Measurements from ENCODE around the gene LRRK2. TPM values are rescaled to one million over a fixed set of nuclear protein-coding genes. Genes with fewer than 3 reads are reported as not detected.

Gene LRRK2
- total RNA-seq, 1 experiment from 2014 or later, result 0.73 TPM

DNA sequence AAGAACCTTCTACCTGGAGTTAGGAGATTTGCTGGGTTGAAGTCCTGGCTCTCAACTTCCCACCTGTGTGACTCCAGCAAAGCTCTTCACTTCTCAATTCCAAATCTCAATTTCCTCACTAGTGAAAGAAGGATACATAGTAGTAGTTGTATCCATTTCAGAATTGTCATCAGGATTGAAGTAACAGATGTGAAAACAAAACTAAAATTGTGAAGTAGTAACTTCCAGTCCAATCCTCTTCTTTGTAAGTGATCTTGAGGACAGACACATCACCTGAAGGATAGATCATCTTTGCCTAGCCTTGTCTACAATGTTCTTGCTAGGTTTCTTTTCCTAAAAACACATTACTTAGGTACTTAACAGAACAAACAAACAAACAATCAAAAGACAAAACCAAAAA is 1.2 kb upstream of the LRRK2 start:
- peaks cover 2% of the 10 kb centered on the region for H3K9me3 Mint-ChIP-seq (ENCODE audit: low read depth, unreplicated experiment)
- H3K27ac Mint-ChIP-seq (ENCODE audit: unreplicated experiment), result no peak overlapping the region
- TF ChIP-seq, protein P1, sequence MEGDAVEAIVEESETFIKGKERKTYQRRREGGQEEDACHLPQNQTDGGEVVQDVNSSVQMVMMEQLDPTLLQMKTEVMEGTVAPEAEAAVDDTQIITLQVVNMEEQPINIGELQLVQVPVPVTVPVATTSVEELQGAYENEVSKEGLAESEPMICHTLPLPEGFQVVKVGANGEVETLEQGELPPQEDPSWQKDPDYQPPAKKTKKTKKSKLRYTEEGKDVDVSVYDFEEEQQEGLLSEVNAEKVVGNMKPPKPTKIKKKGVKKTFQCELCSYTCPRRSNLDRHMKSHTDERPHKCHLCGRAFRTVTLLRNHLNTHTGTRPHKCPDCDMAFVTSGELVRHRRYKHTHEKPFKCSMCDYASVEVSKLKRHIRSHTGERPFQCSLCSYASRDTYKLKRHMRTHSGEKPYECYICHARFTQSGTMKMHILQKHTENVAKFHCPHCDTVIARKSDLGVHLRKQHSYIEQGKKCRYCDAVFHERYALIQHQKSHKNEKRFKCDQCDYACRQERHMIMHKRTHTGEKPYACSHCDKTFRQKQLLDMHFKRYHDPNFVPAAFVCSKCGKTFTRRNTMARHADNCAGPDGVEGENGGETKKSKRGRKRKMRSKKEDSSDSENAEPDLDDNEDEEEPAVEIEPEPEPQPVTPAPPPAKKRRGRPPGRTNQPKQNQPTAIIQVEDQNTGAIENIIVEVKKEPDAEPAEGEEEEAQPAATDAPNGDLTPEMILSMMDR (IDR thresholded peaks at IDR 0.05; ENCODE audit: unreplicated experiment), result no peak
- peaks cover 7% of the 10 kb centered on the region for H3K36me3 Mint-ChIP-seq (ENCODE audit: insufficient read depth, unreplicated experiment)
- H3K4me1 Mint-ChIP-seq (ENCODE audit: low read depth, unreplicated experiment), result peaks cover 24% of the 10 kb centered on the region
- H3K27me3 Mint-ChIP-seq (ENCODE audit: unreplicated experiment), result no peaks in the 10 kb centered on the region
- intact Hi-C loops (cut with micrococcal nuclease; ENCODE audit: unreplicated experiment), result loop anchor here (5.0 kb wide), 1 partner anchor 79 kb away; no protein-coding TSS in a partner anchor
- no peak for DNase-seq
- no peak overlapping the region for H3K4me3 Mint-ChIP-seq (ENCODE audit: low read depth, unreplicated experiment)
- BruUV-seq (replicated peaks), result no TSS peak
- CTCF ChIA-PET, result no interaction called here

GRCh38 chr12:40225337-40225983 is 663 bp downstream of the LRRK2 start:
- TF ChIP-seq, protein P1 (IDR thresholded peaks at IDR 0.05; ENCODE audit: unreplicated experiment), result no peak
- peaks cover 7% of the 10 kb centered on the region for H3K36me3 Mint-ChIP-seq (ENCODE audit: insufficient read depth, unreplicated experiment)

GRCh38 chr12:40225984-40226602 is 1.3 kb downstream of the LRRK2 start:
- CTCF ChIA-PET, result no interaction called here
- H3K27me3 Mint-ChIP-seq (ENCODE audit: unreplicated experiment), result no peaks in the 10 kb centered on the region
- TF ChIP-seq, protein P1 (IDR thresholded peaks at IDR 0.05; ENCODE audit: unreplicated experiment), result no peak
- intact Hi-C loops (cut with micrococcal nuclease; ENCODE audit: unreplicated experiment), result no loop called here
- H3K9me3 Mint-ChIP-seq (ENCODE audit: low read depth, unreplicated experiment), result peaks cover 2% of the 10 kb centered on the region
- no TSS peak for BruUV-seq (replicated peaks)
- peak overlapping the region; percentile 46 for H3K27ac Mint-ChIP-seq (ENCODE audit: unreplicated experiment)
- H3K4me1 Mint-ChIP-seq (ENCODE audit: low read depth, unreplicated experiment), result peaks cover 33% of the 10 kb centered on the region
- peaks cover 7% of the 10 kb centered on the region for H3K36me3 Mint-ChIP-seq (ENCODE audit: insufficient read depth, unreplicated experiment)
- DNase-seq, result no peak
- peak overlapping the region; percentile 73 for H3K4me3 Mint-ChIP-seq (ENCODE audit: low read depth, unreplicated experiment)

More at GRCh38 chr12:40225337-40225983, 663 bp downstream of the LRRK2 start:
- peaks cover 2% of the 10 kb centered on the region for H3K9me3 Mint-ChIP-seq (ENCODE audit: low read depth, unreplicated experiment)
- H3K27ac Mint-ChIP-seq (ENCODE audit: unreplicated experiment), result peak overlapping the region; percentile 54
- H3K4me3 Mint-ChIP-seq (ENCODE audit: low read depth, unreplicated experiment), result peak overlapping the region; percentile 73
- no TSS peak for BruUV-seq (replicated peaks)
- intact Hi-C loops (cut with micrococcal nuclease; ENCODE audit: unreplicated experiment), result no loop called here
- CTCF ChIA-PET, result no interaction called here
- no peaks in the 10 kb centered on the region for H3K27me3 Mint-ChIP-seq (ENCODE audit: unreplicated experiment)
- peaks cover 30% of the 10 kb centered on the region for H3K4me1 Mint-ChIP-seq (ENCODE audit: low read depth, unreplicated experiment)
- no peak for DNase-seq

DNA sequence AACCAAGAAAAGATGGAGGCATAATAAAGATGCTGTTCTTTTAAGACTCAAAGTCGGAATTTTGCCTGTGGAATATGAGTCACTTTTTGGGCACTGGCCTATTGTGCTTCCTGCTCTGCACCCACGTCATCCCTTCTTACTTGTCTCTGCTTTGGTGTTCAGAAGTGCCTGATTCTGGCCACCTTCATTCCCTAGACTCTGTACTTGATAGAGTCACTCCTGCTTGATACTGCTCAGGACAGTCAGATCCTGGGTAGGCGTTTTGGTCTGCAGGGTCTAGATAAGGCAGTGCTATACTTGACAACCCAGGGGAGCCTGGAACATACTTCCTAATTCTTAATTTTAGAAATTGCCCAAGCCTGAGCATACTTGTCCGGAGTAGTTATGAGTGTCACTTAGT is 1.9 kb downstream of the LRRK2 start:
- DNase-seq, result no peak
- BruUV-seq (replicated peaks), result no TSS peak
- Mint-ChIP-seq H3K27ac (ENCODE audit: unreplicated experiment) (peak overlapping the region; percentile 46), H3K9me3 (ENCODE audit: low read depth, unreplicated experiment) (peaks cover 2% of the 10 kb centered on the region), H3K36me3 (ENCODE audit: insufficient read depth, unreplicated experiment) (peaks cover 7% of the 10 kb centered on the region), H3K27me3 (ENCODE audit: unreplicated experiment) (no peaks in the 10 kb centered on the region), H3K4me1 (ENCODE audit: low read depth, unreplicated experiment) (peaks cover 33% of the 10 kb centered on the region), H3K4me3 (ENCODE audit: low read depth, unreplicated experiment) (no peak overlapping the region)
- CTCF ChIA-PET, result no interaction called here
- TF ChIP-seq, protein P1 (IDR thresholded peaks at IDR 0.05; ENCODE audit: unreplicated experiment), result no peak
- intact Hi-C loops (cut with micrococcal nuclease; ENCODE audit: unreplicated experiment), result no loop called here

All from Calu3 (cell line).